HG02973 (cell line): ENCODE data around the gene PRAF2.

ENCODE experiments used
- ATAC-seq: cut with Tn5 transposase; IDR thresholded peaks from one replicate; pipeline ENCODE4 v1.9.1; 2021; ENCODE audit warnings: moderate library complexity; ENCODE audit not compliant: unreplicated experiment

PRAF2 gene

DNA sequence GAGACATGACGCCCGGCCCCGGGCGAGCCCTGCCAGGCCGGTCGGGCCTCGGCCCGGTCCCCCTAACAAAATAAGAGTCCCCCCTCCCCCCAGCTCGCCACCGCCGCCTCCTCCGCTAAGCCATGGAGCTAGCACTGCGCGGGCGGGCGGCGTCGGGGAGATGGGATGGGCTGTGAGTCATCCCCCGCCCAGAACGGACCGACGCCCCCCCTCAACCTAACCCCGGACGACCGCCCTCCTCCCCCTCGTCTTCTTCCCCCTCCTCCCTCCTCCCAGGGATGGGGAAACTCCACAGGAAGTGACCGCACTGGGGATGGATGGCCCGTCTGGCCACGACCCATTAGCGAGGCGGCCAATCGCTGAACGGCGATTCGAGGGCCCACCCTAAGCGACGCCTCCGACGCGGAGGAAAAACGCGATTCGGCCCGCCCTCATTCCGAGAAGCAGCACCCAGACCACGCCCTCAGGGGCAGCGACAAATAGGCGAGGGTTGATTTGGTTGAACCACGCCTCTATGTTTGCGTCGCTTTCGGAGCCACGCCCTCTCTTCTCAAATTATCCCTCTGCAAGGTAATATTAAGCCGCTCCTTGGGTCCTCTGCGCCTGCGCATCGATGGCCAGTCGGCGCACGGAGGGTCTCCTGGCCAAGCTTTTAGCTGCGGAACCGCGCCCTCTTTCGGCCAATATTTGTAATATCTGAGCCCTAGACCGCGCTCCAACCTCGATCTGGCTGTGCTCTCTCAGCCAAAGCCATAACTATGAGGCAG, 30.4 kb downstream of the PRAF2 start, which contains the start of gene TFE3:
TSS of gene TFE3 (minus strand) at position 138 of the 767 bp plus-strand sequence. CDS start at position 7, 131 bp downstream.
- ATAC-seq: peak; percentile 87

DNA sequence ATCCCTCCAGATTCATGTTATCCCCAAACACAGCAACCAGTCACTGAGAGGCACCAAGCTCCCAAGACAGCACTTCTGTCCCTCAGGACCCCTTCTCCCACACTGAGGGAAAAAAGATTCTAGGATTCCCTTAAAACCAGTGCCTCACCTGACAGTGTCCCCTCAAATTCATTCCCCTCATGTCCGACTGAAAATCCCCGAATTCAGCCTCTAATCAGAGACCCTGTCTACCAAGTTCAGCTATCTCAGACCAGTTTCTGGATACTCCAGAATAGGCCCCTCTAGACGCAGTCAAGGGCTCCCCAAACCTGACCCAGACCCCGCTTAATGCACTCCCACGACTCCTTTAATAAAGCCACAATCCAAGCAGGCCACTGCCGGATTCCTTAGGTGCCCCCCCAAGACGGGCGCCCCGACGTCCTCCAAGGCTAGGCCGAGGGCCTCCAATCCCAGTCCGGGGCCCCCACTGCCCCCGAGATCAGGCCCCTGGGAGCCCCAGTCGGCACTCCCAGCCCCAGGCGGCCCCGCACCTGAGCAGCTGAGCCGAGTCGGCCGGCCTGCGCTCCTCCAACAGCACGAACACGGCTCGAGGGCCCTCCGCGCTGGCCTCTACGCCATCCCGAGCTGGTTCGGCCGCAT, 31.1 kb downstream of the PRAF2 start:
- ATAC-seq: peak; percentile 5

DNA sequence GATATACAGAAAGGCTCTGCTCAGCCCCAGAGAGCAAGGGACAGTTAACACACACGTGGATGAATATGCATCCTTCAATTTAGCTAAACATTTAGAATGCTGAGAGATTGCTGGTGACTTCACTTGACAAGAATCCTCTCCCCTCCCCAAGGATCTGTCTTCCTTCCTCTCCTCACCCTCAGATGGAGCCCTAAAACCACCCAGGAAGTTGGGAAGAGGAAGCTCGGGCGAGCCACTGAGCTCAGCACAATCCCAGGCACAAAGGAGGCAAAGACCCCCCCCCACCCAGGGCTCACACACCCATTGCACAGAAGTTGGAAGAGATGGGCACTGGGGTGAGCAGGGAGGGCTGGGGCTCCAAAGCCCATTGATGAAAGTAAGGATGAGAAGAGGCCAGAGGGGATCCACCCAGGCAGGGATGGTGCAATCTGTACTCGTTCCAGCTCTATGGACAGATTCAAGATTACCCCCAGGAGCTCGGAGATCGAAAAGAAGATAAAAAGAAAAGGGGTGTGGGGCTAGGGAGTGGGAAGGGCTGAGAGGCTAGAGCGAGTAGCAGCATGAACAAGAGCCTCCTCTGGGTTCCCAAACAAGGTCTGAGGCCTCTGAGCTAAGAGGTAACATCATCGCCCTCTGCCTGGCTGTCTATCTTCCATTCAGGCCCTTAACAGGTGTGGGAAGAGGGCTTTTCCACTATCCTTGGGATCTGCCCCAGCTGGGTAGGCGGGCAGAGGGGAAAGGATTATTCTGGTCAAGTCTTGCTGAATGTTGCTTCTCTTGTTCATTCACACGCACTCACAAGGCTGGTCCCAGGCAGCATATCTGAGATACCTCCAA, 31.8 kb downstream of the PRAF2 start:
- no peak for ATAC-seq

DNA sequence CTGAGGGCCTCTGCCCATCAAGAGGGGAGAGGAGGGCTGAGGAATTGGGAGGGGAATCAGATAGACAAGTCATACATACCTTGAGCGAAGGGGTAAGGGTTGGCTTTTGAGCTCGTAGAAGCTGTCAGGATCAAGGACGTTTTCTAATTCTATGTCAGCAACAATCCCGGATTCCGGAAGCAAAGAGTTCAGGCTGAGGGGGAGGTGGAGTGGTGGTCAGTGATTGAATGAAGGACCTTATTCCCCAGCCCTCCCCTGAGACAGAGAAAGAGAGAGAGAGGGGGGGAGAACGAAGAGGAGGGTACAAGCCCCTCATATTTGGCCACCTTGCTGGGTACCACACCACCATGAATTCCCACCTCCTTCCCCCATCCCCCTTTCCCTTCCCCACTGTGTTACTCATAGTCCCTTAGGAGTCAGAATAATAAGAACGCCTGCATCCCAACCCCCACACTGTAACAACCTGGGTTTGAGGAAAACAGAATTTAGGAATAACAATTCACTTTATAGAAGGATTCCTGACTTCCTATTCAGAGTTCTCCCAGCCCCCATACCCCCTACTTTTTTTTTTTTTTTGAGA, 33.3 kb downstream of the PRAF2 start:
- ATAC-seq: no peak

DNA sequence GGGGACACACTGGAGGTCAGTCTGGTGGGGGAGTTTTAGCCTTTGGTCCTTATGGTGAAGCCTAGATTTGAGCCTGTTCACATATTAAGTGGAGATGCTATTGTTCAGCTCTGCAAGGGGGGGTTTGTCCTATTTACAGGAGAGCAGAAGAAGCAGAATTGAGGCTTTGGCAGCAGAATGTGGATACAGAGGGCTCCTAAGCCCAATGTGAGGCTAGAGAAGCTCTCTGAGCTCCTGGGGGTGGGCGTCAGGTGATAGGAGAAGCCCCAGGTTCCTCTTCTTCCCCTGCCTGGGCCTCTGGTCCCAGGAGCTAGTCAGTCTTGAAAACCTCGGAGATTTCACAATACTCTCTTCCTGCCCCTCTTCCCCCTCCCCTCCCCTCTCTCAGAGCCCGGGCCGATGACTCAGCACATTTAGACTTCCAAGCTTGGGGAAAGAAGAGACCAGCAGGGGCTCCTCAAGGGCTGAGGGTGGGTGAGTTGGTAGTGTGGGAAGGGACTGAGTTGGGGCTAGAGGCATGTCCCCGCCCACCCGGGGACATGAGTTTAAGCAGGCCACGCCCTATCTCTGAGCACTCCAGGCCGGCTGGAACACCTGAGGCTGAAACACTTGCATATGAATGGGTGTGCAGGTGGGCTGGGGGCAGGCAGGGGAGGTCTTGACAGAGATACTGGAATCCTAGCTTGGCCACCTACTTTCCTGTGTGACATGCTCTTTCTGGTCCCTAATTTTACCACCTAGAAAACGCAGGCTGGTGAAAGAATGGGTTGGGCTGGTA, 34.0 kb downstream of the PRAF2 start:
- no peak for ATAC-seq

DNA sequence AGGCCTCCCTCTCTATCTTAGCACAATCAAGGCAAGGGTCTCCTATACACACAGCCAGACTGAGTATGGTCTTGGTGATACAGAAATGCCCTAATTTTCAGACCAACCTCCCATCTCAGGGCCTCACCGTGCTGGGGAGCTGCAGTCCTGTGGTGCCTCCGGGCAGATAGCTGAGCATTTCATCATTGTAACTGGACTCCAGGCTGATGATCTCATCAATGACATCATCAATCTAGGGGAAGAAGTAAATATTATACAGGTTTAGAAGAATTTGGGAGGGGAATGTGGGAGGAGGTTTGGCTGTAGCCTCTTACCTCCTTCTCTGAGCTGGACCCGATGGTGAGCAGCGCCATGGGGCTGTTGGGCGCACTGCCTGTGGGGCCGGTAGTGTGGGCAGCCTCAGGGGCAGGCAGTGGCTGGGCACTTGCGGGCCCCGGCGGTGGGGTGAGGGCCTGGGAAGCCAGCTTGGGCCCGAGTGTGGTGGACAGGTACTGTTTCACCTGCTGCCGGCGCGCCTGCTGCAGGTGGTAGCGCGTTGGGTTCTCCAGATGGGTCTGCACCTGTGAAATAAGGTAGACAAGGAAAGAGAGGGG, 35.8 kb downstream of the PRAF2 start:
- ATAC-seq: no peak

DNA sequence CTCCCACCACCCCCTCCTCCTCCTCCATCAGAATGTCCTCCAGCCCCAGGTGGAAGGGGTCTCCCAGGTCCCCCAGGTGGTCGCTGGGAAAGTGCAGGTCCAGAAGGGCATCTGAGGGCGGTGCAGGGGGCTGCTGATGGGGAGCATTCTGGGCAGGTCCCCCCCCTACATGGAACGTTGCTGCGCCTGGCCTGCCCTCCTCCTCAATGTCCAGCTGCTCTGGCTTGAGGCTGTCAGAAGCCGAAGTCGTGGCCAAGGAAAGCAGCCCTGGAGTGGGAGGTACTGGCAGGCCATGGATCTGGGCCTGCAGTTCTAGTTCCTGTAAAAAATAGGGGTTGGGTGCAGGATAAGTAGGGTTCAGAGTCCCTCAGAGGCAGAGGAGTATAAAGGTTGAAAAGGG, 43.5 kb downstream of the PRAF2 start:
- no peak for ATAC-seq

DNA sequence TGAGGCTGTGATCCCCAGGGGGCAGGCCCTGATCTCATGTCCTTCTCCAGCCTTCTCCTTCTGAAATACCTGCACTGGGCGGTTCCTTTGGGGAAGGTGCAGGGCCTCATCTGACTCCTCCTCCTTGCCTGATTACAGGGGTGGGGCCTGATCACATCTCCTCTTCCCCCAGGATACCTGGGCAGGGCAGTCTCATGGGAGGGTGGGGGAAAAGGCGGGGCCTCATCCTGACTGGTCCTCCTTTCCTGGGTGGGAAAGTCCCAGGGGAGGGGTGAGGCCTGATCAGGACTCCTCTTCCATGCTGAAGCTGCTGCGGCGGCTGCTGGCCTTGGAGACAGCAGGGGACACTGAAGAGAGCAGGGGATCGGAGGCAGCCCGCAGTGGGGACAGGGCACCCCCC, 43.9 kb downstream of the PRAF2 start:
- ATAC-seq: no peak
